KMS-11 (cell line): Measurements from ENCODE around the gene CELF2.

ENCODE experiments used
- H2AFZ ChIP-seq: fragments of 200-600 bp; sonication (generic); 2 replicates; pipeline ENCODE4 v1.6.1; 2016; ENCODE audit warnings: antibody characterized with exemption, mixed run types, low read depth
- H3K27ac ChIP-seq: fragments of 200-600 bp; sonication (generic); 2 replicates; pipeline ENCODE4 v1.6.1; 2016; ENCODE audit warnings: mild to moderate bottlenecking, mixed run types
- H3K27me3 ChIP-seq: fragments of 200-600 bp; sonication (generic); 2 replicates; pipeline ENCODE4 v1.6.1; 2017; ENCODE audit warnings: mild to moderate bottlenecking, low read depth, mixed run types, moderate library complexity; ENCODE audit not compliant: insufficient read depth
- H3K36me3 ChIP-seq: fragments of 200-600 bp; sonication (generic); 2 replicates; pipeline ENCODE4 v1.6.1; 2017; ENCODE audit warnings: mild to moderate bottlenecking, mixed run types; ENCODE audit not compliant: insufficient read depth
- H3K4me1 ChIP-seq: fragments of 200-600 bp; sonication (generic); 2 replicates; pipeline ENCODE4 v1.6.1; 2016; ENCODE audit warnings: mild to moderate bottlenecking, low read depth, mixed run types; ENCODE audit not compliant: poor library complexity, severe bottlenecking
- H3K4me2 ChIP-seq: fragments of 200-600 bp; sonication (generic); 2 replicates; pipeline ENCODE4 v1.7.0; 2016; ENCODE audit warnings: mild to moderate bottlenecking, mixed run types
- H3K4me3 ChIP-seq: fragments of 200-600 bp; sonication (generic); IDR thresholded peaks from 2 replicates; pipeline ENCODE4 v1.6.1; 2017; ENCODE audit warnings: low read depth, low read length, mixed read lengths; ENCODE audit not compliant: insufficient read depth
- H3K79me2 ChIP-seq: fragments of 200-600 bp; sonication (generic); 2 replicates; pipeline ENCODE4 v1.6.1; 2016; ENCODE audit warnings: low read depth, mixed run types; ENCODE audit not compliant: insufficient read depth
- H3K9ac ChIP-seq: fragments of 200-600 bp; sonication (generic); 2 replicates; pipeline ENCODE4 v1.6.1; 2016; ENCODE audit warnings: mild to moderate bottlenecking, mixed run types
- H4K20me1 ChIP-seq: fragments of 200-600 bp; sonication (generic); 2 replicates; pipeline ENCODE4 v1.6.1; 2016; ENCODE audit warnings: mild to moderate bottlenecking, mixed run types; ENCODE audit not compliant: insufficient read depth
- TF ChIP-seq, protein P1 (sequence below): fragments of 200-600 bp; sonication (generic); conservative IDR thresholded peaks from 2 replicates; pipeline ENCODE4 v1.6.1; 2017; ENCODE audit warnings: low read depth, mild to moderate bottlenecking, antibody characterized with exemption, low read length, moderate library complexity, mixed read lengths

The CELF2 gene

DNA sequence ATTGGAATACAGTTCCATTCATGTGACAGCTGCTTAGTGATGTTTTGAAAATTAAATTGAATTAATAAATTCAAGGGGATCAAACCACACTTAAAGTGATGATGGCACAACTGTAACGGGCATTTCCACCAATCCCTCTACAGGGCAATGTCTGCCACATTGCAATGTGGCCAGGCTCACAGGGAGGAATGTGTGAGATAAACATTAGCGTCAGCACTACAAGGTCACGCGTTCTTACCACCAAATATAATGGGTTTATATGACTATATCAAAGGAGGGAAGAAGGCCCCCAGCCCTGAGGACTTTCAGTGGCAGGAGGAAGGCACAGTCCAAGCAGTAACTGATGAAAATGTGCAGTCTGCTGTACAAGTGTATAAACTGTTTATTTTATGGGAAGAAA, 31.1 kb upstream of the CELF2 start:
- TF ChIP-seq, protein P1, sequence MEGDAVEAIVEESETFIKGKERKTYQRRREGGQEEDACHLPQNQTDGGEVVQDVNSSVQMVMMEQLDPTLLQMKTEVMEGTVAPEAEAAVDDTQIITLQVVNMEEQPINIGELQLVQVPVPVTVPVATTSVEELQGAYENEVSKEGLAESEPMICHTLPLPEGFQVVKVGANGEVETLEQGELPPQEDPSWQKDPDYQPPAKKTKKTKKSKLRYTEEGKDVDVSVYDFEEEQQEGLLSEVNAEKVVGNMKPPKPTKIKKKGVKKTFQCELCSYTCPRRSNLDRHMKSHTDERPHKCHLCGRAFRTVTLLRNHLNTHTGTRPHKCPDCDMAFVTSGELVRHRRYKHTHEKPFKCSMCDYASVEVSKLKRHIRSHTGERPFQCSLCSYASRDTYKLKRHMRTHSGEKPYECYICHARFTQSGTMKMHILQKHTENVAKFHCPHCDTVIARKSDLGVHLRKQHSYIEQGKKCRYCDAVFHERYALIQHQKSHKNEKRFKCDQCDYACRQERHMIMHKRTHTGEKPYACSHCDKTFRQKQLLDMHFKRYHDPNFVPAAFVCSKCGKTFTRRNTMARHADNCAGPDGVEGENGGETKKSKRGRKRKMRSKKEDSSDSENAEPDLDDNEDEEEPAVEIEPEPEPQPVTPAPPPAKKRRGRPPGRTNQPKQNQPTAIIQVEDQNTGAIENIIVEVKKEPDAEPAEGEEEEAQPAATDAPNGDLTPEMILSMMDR = no peak
- no peaks in the 10 kb centered on the region for H3K27me3 ChIP-seq
- no peak overlapping the region for H2AFZ ChIP-seq
- H3K4me2 ChIP-seq = no peak overlapping the region
- H3K9ac ChIP-seq = no peak overlapping the region
- no peak overlapping the region for H3K4me3 ChIP-seq
- no peaks in the 10 kb centered on the region for H4K20me1 ChIP-seq
- H3K4me1 ChIP-seq = peaks cover 10% of the 10 kb centered on the region
- H3K27ac ChIP-seq = no peak overlapping the region
- H3K79me2 ChIP-seq = no peaks in the 10 kb centered on the region
- H3K36me3 ChIP-seq = no peaks in the 10 kb centered on the region

DNA sequence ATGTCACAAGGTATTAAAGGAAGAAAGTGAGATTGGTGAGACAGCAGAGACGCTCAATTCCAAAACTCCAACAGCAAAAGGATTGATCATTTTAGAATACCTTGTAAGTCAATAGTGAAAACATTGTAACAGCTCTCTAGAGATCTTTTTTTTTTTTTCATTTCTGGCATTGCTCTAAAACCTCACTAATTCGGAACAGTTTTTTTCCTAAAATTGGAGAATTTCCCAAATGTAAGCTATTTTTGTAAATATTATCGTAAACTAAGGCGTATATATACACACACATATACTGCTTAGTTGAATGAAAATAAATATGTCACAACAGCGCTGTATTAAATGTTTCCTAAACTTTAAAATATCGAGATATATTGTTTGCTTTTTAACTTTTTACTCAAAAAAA, 30.6 kb upstream of the CELF2 start:
- Histone ChIP-seq H3K27me3 (no peaks in the 10 kb centered on the region), H3K4me1 (peaks cover 10% of the 10 kb centered on the region), H3K4me3 (no peak overlapping the region), H3K36me3 (no peaks in the 10 kb centered on the region), H3K79me2 (no peaks in the 10 kb centered on the region), H3K9ac (no peak overlapping the region), H3K4me2 (no peak overlapping the region), H4K20me1 (no peaks in the 10 kb centered on the region), H2AFZ (no peak overlapping the region), H3K27ac (no peak overlapping the region)
- TF ChIP-seq, protein P1 = no peak

DNA sequence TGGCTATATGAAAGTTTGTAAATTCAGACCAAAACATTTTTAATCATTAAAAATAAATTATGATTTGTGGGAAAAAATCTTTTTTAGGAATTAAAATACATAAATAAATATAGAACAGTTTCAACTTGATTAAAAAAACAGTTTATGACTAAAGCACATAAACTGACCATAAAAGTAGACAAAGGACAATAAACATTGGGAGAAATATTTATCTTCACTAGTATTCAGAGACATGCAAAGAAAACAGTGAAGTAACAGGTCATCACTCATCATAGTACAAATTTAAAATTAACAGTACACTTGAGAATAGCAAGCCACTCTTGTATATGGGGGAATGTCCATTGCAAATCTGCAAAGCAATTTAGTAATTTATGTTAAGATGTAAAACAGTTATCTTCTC, 28.0 kb upstream of the CELF2 start:
- peaks cover 10% of the 10 kb centered on the region for H3K4me1 ChIP-seq
- no peaks in the 10 kb centered on the region for H4K20me1 ChIP-seq
- H3K4me3 ChIP-seq = no peak overlapping the region
- TF ChIP-seq, protein P1 = no peak
- no peak overlapping the region for H3K4me2 ChIP-seq
- H3K79me2 ChIP-seq = no peaks in the 10 kb centered on the region
- no peaks in the 10 kb centered on the region for H3K36me3 ChIP-seq
- no peaks in the 10 kb centered on the region for H3K27me3 ChIP-seq
- H2AFZ ChIP-seq = no peak overlapping the region
- H3K27ac ChIP-seq = no peak overlapping the region
- H3K9ac ChIP-seq = no peak overlapping the region

DNA sequence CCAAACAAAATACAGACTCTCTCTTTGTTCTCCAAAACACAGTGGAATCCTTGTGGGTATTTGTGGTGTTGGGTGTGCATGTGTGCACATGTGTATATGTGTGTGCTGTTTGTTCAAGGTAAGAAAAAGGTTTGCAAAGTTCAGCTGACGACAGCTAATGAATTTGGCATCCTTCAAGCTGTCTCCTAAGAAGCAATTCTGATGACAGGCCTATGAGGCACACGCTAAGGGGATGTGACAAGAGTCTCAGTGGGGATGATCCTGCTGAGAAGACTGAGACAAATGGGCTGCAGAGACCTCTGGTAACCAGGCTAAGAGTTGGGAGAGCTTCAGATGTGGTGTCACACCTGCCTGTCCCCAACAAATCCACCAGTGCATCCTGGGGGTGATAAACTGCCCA, 26.5 kb upstream of the CELF2 start:
- no peak overlapping the region for H3K9ac ChIP-seq
- no peak overlapping the region for H3K27ac ChIP-seq
- TF ChIP-seq, protein P1 = no peak
- no peaks in the 10 kb centered on the region for H3K4me1 ChIP-seq
- H3K36me3 ChIP-seq = no peaks in the 10 kb centered on the region
- H3K27me3 ChIP-seq = no peaks in the 10 kb centered on the region
- H3K4me3 ChIP-seq = no peak overlapping the region
- H3K4me2 ChIP-seq = no peak overlapping the region
- H4K20me1 ChIP-seq = no peaks in the 10 kb centered on the region
- no peaks in the 10 kb centered on the region for H3K79me2 ChIP-seq
- no peak overlapping the region for H2AFZ ChIP-seq
